ENCODE results near the gene MYCN. TPM values are rescaled to one million over a fixed set of nuclear protein-coding genes. Genes with fewer than 3 reads are reported as not detected.

Gene MYCN
- total and polyA plus RNA-seq, 2 of the 13 experiments (the other 11 are each of a cell fraction or from before 2014, with no cell fraction given): not detected

GRCh38 chr2:15937882-15938802 lies 2.2 kb upstream of the MYCN start:
- BruUV-seq (replicated peaks): no TSS peak
- DNase-seq (ENCODE audit: low spot score) (no peak), FAIRE-seq (no peak)
- TF ChIP-seq SMARCC2 (IDR thresholded peaks at IDR 0.05): no peak
- TF ChIP-seq CSRNP2 (CRISPR knock-in tag; conservative IDR thresholded peaks at IDR 0.05; ENCODE audit: low read depth): no peak
- no peak for TF ChIP-seq ZNF687 (CRISPR knock-in tag; IDR thresholded peaks at IDR 0.05)
- TF ChIP-seq ZBTB4 (CRISPR knock-in tag; IDR thresholded peaks at IDR 0.05; ENCODE audit: borderline replicate concordance): no peak
- TF ChIP-seq ZNF430 (CRISPR knock-in tag; IDR thresholded peaks at IDR 0.05): no peak
- no peak for TF ChIP-seq ATF1 (CRISPR knock-in tag; IDR thresholded peaks at IDR 0.05)
- TF ChIP-seq CBX2 (IDR thresholded peaks at IDR 0.05; ENCODE audit: low read depth, low read length): no peak
- TF ChIP-seq CBX2 (CRISPR knock-in tag; IDR thresholded peaks at IDR 0.05; ENCODE audit: low read depth): no peak
- no peak for TF ChIP-seq FOXK2 (IDR thresholded peaks at IDR 0.05)
- TF ChIP-seq ZBTB42 (CRISPR knock-in tag; IDR thresholded peaks at IDR 0.05): no peak
- TF ChIP-seq HOMEZ (CRISPR knock-in tag; IDR thresholded peaks at IDR 0.05; ENCODE audit: low read depth): no peak
- TF ChIP-seq ZNF329 (CRISPR knock-in tag; IDR thresholded peaks at IDR 0.05; ENCODE audit: low read depth): no peak
- no peak for TF ChIP-seq SIX1 (CRISPR knock-in tag; IDR thresholded peaks at IDR 0.05; ENCODE audit: borderline replicate concordance)

More at GRCh38 chr2:15937882-15938802, 2.2 kb upstream of the MYCN start:
- Histone ChIP-seq H3K9ac (ENCODE audit: insufficient read depth, low read depth, low read length) (no peak overlapping the region), H4K20me1 (ENCODE audit: insufficient read depth, low read length) (no peaks in the 10 kb centered on the region; the same call in 1 of the 2 replicates), H3K9me3 (ENCODE audit: low read length) (no peaks in the 10 kb centered on the region), H3K4me2 (ENCODE audit: low read depth, low read length) (no peak overlapping the region), H3K36me3 (replicated peaks in 1 of 2; ENCODE audit: control insufficient read depth in 1 of 2, insufficient read depth in 2 of 2, low read length in 2 of 2) (no peaks in the 10 kb centered on the region), H3K27ac (ENCODE audit: extremely low read length, insufficient read depth, low read length) (no peak overlapping the region), H3K4me3 (replicated peaks in 1 of 3; ENCODE audit: insufficient read depth in 1 of 3, low read depth in 2 of 3, low read length in 3 of 3) (no peak overlapping the region), H3K79me2 (ENCODE audit: insufficient read depth, low read length) (no peaks in the 10 kb centered on the region), H3K4me1 (ENCODE audit: insufficient read depth, low read length) (peaks cover 11% of the 10 kb centered on the region; the same call in 1 of the 2 replicates), H2AFZ (ENCODE audit: low read length) (no peak overlapping the region), H3K27me3 (ENCODE audit: control insufficient read depth in 1 of 2, insufficient read depth in 2 of 2, low read length in 2 of 2) (peaks cover 23 to 42% of the 10 kb centered on the region in 2 experiments)
- intact Hi-C loops (cut with micrococcal nuclease; ENCODE audit: unreplicated experiment): loop anchor here (1.0 to 2.0 kb wide), 2 partner anchors 301 to 571 kb away; no protein-coding TSS in a partner anchor
- in situ Hi-C loops (cut with HindIII; ENCODE audit: extremely low pct_ligation_motif_present, low pct_unique_long_range_greater_than_20kb): no loop called here
- ChIA-PET POLR2A (no interaction called here), CTCF (ENCODE audit: low intra/inter-chr PET ratio, low total read pairs) (interaction anchor here (2.2 to 2.6 kb wide), 2 partner anchors 280 to 344 kb away, joined by 18 to 19 read pairs; no protein-coding TSS in a partner anchor)
- no peak for ATAC-seq
- WGBS (ENCODE audit: low lambda C conversion rate): 29% methylated on average over 7 of the region's 7 CpGs

Measured in HepG2 (cell line).